Karpas-422 (cell line): ENCODE results near the gene BCL11B. TPM values are rescaled to one million over a fixed set of nuclear protein-coding genes. Genes with fewer than 3 reads are reported as not detected.

ENCODE experiments used
- DNase-seq: peaks from one replicate; pipeline ENCODE4 v3.0.0-alpha.2; 2015
- H2AFZ ChIP-seq: fragments of 200-600 bp; sonication (generic); 2 replicates; pipeline ENCODE4 v1.6.1; 2014; ENCODE audit warnings: antibody characterized with exemption, low read length, mixed read lengths
- H3K27ac ChIP-seq: fragments of 200-600 bp; sonication (generic); 2 replicates; pipeline ENCODE4 v1.5.1; 2014; ENCODE audit warnings: mild to moderate bottlenecking, low read length, moderate library complexity
- H3K27me3 ChIP-seq: fragments of 200-600 bp; sonication (generic); 2 replicates; pipeline ENCODE4 v1.6.1; 2014; ENCODE audit warnings: low read length, mixed read lengths
- H3K36me3 ChIP-seq: fragments of 200-600 bp; sonication (generic); 2 replicates; pipeline ENCODE4 v1.6.1; 2014; ENCODE audit warnings: low read length, mixed read lengths; ENCODE audit not compliant: insufficient read depth
- H3K4me1 ChIP-seq: fragments of 200-600 bp; sonication (generic); 2 replicates; pipeline ENCODE4 v1.6.1; 2014; ENCODE audit warnings: mild to moderate bottlenecking, low read length, mixed read lengths
- H3K4me2 ChIP-seq: fragments of 200-600 bp; sonication (generic); 2 replicates; pipeline ENCODE4 v1.6.1; 2014; ENCODE audit warnings: low read length, low read depth, mild to moderate bottlenecking; ENCODE audit not compliant: poor library complexity, severe bottlenecking
- H3K4me3 ChIP-seq: fragments of 200-600 bp; sonication (generic); 2 replicates; pipeline ENCODE4 v1.5.1; 2014; ENCODE audit warnings: mild to moderate bottlenecking, antibody characterized with exemption, low read length, mixed read lengths
- H3K79me2 ChIP-seq: fragments of 200-600 bp; sonication (generic); 2 replicates; pipeline ENCODE4 v1.6.1; 2014; ENCODE audit warnings: mild to moderate bottlenecking, low read length, mixed read lengths
- H3K9ac ChIP-seq: fragments of 200-600 bp; sonication (generic); 2 replicates; pipeline ENCODE4 v1.6.0; 2014; ENCODE audit warnings: low read length
- H3K9me2 ChIP-seq: fragments of 200-600 bp; sonication (generic), shearing (Covaris generic); replicated peaks from 2 replicates; pipeline ENCODE4 v1.6.0; 2014; ENCODE audit warnings: mild to moderate bottlenecking, low read length, moderate library complexity; ENCODE audit not compliant: insufficient read depth
- H3K9me3 ChIP-seq: fragments of 300-700, 200-600 bp; sonication (generic); 2 replicates; pipeline ENCODE4 v1.6.1; 2014; ENCODE audit warnings: low read length, mixed read lengths
- H4K20me1 ChIP-seq: fragments of 200-600 bp; sonication (generic); 2 replicates; pipeline ENCODE4 v1.6.1; 2014; ENCODE audit warnings: mild to moderate bottlenecking, antibody characterized with exemption, low read length, low read depth; ENCODE audit not compliant: insufficient read depth
- total RNA-seq: library from RNA; depleted of rRNA; stranded (reverse); fragments of >200 nt; shearing (Covaris generic); gene quantifications from 2 replicates; pipeline ENCODE4 v1.2.3, GENCODE V29; 2014; ENCODE audit warnings: low replicate concordance

The BCL11B gene
- total RNA-seq, 1 experiment from 2014 or later, result not detected

GRCh38 chr14:99196310-99196650 lies 75.7 kb downstream of the BCL11B start:
- no peak overlapping the region for H2AFZ ChIP-seq
- H3K79me2 ChIP-seq, result no peaks in the 10 kb centered on the region
- H3K4me1 ChIP-seq, result no peaks in the 10 kb centered on the region
- H3K36me3 ChIP-seq, result no peaks in the 10 kb centered on the region
- no peaks in the 10 kb centered on the region for H3K9me3 ChIP-seq
- no peak overlapping the region for H3K4me2 ChIP-seq
- DNase-seq, result no peak
- H3K27me3 ChIP-seq, result no peaks in the 10 kb centered on the region
- H4K20me1 ChIP-seq, result no peaks in the 10 kb centered on the region
- H3K4me3 ChIP-seq, result no peak overlapping the region
- H3K9me2 ChIP-seq, result no peaks in the 10 kb centered on the region
- H3K27ac ChIP-seq, result no peak overlapping the region
- H3K9ac ChIP-seq, result no peak overlapping the region

- no peak for DNase-seq
- no peak overlapping the region for H3K4me2 ChIP-seq
- no peaks in the 10 kb centered on the region for H3K9me3 ChIP-seq
- no peaks in the 10 kb centered on the region for H3K4me1 ChIP-seq
- no peaks in the 10 kb centered on the region; the same call in 1 of the 2 replicates for H3K27me3 ChIP-seq
- H3K9ac ChIP-seq, result no peak overlapping the region
- no peaks in the 10 kb centered on the region for H3K9me2 ChIP-seq
- no peak overlapping the region for H2AFZ ChIP-seq
- no peaks in the 10 kb centered on the region for H4K20me1 ChIP-seq
- H3K36me3 ChIP-seq, result no peaks in the 10 kb centered on the region
- no peaks in the 10 kb centered on the region for H3K79me2 ChIP-seq
- no peak overlapping the region for H3K27ac ChIP-seq
- no peak overlapping the region for H3K4me3 ChIP-seq
Observed at GRCh38 chr14:99195602-99196309, 76.2 kb downstream of the BCL11B start.

GRCh38 chr14:99194736-99195135 lies 77.3 kb downstream of the BCL11B start:
- H3K4me2 ChIP-seq, result no peak overlapping the region
- no peaks in the 10 kb centered on the region for H3K9me3 ChIP-seq
- no peaks in the 10 kb centered on the region for H3K79me2 ChIP-seq
- H3K4me3 ChIP-seq, result no peak overlapping the region
- H2AFZ ChIP-seq, result no peak overlapping the region
- no peaks in the 10 kb centered on the region for H3K36me3 ChIP-seq
- H3K9ac ChIP-seq, result no peak overlapping the region
- H3K4me1 ChIP-seq, result no peaks in the 10 kb centered on the region
- no peaks in the 10 kb centered on the region for H4K20me1 ChIP-seq
- no peaks in the 10 kb centered on the region; the same call in 1 of the 2 replicates for H3K27me3 ChIP-seq
- DNase-seq, result no peak
- H3K27ac ChIP-seq, result no peak overlapping the region
- H3K9me2 ChIP-seq, result no peaks in the 10 kb centered on the region

GRCh38 chr14:99194136-99194535 lies 77.9 kb downstream of the BCL11B start:
- H3K36me3 ChIP-seq, result no peaks in the 10 kb centered on the region

GRCh38 chr14:99192830-99193229 lies 79.2 kb downstream of the BCL11B start:
- H3K4me2 ChIP-seq, result no peak overlapping the region
- H3K4me1 ChIP-seq, result no peaks in the 10 kb centered on the region
- no peak overlapping the region for H3K27ac ChIP-seq
- H3K9me3 ChIP-seq, result no peaks in the 10 kb centered on the region
- no peak overlapping the region for H3K4me3 ChIP-seq
- H4K20me1 ChIP-seq, result no peaks in the 10 kb centered on the region
- no peaks in the 10 kb centered on the region for H3K36me3 ChIP-seq
- H3K9me2 ChIP-seq, result no peaks in the 10 kb centered on the region
- no peak for DNase-seq
- H2AFZ ChIP-seq, result no peak overlapping the region
- no peak overlapping the region for H3K9ac ChIP-seq
- H3K79me2 ChIP-seq, result no peaks in the 10 kb centered on the region
- H3K27me3 ChIP-seq, result no peaks in the 10 kb centered on the region; the same call in 1 of the 2 replicates

More at GRCh38 chr14:99194136-99194535, 77.9 kb downstream of the BCL11B start:
- H3K27me3 ChIP-seq, result no peaks in the 10 kb centered on the region; the same call in 1 of the 2 replicates
- H2AFZ ChIP-seq, result no peak overlapping the region
- H3K9me3 ChIP-seq, result no peaks in the 10 kb centered on the region
- H3K9me2 ChIP-seq, result no peaks in the 10 kb centered on the region
- DNase-seq, result no peak
- no peak overlapping the region for H3K4me3 ChIP-seq
- H3K4me1 ChIP-seq, result no peaks in the 10 kb centered on the region
- H3K9ac ChIP-seq, result no peak overlapping the region
- no peaks in the 10 kb centered on the region for H3K79me2 ChIP-seq
- no peak overlapping the region for H3K27ac ChIP-seq
- no peak overlapping the region for H3K4me2 ChIP-seq
- no peaks in the 10 kb centered on the region for H4K20me1 ChIP-seq

- Histone ChIP-seq H3K27ac (no peak overlapping the region), H3K27me3 (no peaks in the 10 kb centered on the region; the same call in 1 of the 2 replicates), H2AFZ (no peak overlapping the region), H3K9me2 (no peaks in the 10 kb centered on the region), H3K36me3 (no peaks in the 10 kb centered on the region), H4K20me1 (no peaks in the 10 kb centered on the region), H3K4me1 (no peaks in the 10 kb centered on the region), H3K9me3 (no peaks in the 10 kb centered on the region), H3K9ac (no peak overlapping the region), H3K4me3 (no peak overlapping the region), H3K4me2 (no peak overlapping the region), H3K79me2 (no peaks in the 10 kb centered on the region)
- no peak for DNase-seq
Observed at GRCh38 chr14:99192028-99192621, 79.9 kb downstream of the BCL11B start.

- H3K27me3 ChIP-seq, result no peaks in the 10 kb centered on the region; the same call in 1 of the 2 replicates
- H3K9me3 ChIP-seq, result no peaks in the 10 kb centered on the region
- H3K79me2 ChIP-seq, result no peaks in the 10 kb centered on the region
- no peaks in the 10 kb centered on the region for H4K20me1 ChIP-seq
- no peaks in the 10 kb centered on the region for H3K4me1 ChIP-seq
- H3K4me3 ChIP-seq, result no peak overlapping the region
- no peak overlapping the region for H3K27ac ChIP-seq
- no peaks in the 10 kb centered on the region for H3K36me3 ChIP-seq
- DNase-seq, result no peak
- H3K9me2 ChIP-seq, result no peaks in the 10 kb centered on the region
- no peak overlapping the region for H3K9ac ChIP-seq
- no peak overlapping the region for H2AFZ ChIP-seq
- H3K4me2 ChIP-seq, result no peak overlapping the region
Observed at GRCh38 chr14:99191395-99192027, 80.5 kb downstream of the BCL11B start.

- Histone ChIP-seq H3K4me3 (no peak overlapping the region), H3K27me3 (no peaks in the 10 kb centered on the region; the same call in 1 of the 2 replicates), H3K9ac (no peak overlapping the region), H3K4me2 (no peak overlapping the region), H3K9me3 (no peaks in the 10 kb centered on the region), H2AFZ (no peak overlapping the region), H3K36me3 (no peaks in the 10 kb centered on the region), H4K20me1 (no peaks in the 10 kb centered on the region), H3K27ac (no peak overlapping the region), H3K4me1 (no peaks in the 10 kb centered on the region), H3K79me2 (no peaks in the 10 kb centered on the region), H3K9me2 (no peaks in the 10 kb centered on the region)
- DNase-seq, result peak; percentile 49
Observed at GRCh38 chr14:99190696-99191394, 81.2 kb downstream of the BCL11B start.
